Measurements from ENCODE around the gene IL11. TPM values are rescaled to one million over a fixed set of nuclear protein-coding genes. Genes with fewer than 3 reads are reported as not detected.

Gene IL11
- total RNA-seq, 1 donor from 2014 or later: 1.3 TPM

DNA sequence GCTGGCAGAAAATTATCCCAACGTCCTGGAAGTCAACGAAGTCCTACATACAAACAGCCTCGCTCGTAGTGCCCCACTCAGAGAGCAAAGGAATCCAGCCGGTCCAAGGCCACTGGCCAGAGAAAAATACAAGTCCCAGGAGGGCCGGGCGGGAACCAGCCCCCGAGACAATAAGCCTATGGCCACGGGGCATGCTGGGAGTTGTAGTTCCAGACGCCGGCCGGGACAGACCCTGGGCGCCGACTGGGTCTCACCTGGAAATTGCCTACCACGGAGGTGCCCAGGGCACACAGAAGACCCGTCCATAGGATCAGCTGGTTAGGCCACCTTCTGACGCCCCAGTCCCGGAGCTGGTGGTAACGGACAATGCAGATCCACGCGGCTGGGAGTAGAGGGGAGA is 50.5 kb downstream of the IL11 start:
- H3K36me3 ChIP-seq (ENCODE audit: control insufficient read depth, insufficient read depth, low read length): no peaks in the 10 kb centered on the region
- DNase-seq (ENCODE audit: low read depth): no peak
- TF ChIP-seq CTCF (IDR thresholded peaks at IDR 0.05; ENCODE audit: insufficient read depth, low read length, severe bottlenecking): no peak
- H3K27me3 ChIP-seq (ENCODE audit: control insufficient read depth, insufficient read depth, low read length): no peaks in the 10 kb centered on the region
- no peak overlapping the region for H3K4me3 ChIP-seq (ENCODE audit: low read depth, low read length)
- no peak for FAIRE-seq

DNA sequence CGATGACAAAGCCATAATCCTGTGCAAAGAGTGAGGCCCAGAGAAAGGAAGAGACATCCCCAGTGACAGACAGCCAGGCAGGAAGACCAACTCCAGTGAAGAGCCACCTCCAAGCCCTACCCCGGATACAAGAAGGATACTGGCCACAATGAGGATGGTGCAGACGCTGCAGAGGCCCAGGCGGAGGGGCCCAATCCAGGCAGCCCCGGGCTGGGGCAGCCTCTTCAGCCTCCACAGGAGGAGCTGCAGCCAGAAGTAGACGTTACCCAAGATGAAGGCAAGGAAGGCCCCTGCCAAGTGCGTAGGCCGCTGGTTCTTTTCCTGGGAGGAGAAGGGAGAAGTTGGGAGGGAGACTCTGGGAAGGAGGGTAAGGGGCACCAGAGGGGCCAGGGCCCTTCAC is 53.6 kb downstream of the IL11 start:
- TF ChIP-seq CTCF (IDR thresholded peaks at IDR 0.05; ENCODE audit: insufficient read depth, low read length, severe bottlenecking): no peak

DNA sequence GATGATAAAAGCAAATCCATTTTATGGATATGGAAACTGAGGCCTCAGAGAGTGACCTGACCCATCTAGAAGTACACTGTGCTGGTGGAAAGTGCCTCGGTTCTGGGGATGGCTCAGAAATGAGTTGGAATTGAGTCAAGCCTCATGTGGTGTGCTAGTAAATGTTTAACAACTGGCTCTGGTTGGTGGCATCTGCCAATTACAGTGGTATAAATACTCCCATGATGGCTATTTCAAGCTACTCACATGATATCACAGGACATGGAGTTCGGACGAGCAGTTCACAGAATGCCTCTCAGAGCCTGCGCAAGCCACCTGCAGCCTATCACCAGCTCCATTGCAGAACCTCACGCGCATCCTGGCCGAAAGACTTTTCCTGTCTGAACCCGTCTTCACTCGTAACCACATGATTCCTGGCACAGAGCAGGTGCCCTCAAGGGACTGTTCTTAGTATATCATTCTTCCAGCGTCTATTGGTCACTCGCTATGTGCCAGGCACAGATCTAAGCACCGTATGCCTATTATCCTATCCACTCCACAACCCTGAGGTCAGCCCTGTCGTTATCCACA is 54.2 kb downstream of the IL11 start:
- H3K27me3 ChIP-seq (ENCODE audit: control insufficient read depth, insufficient read depth, low read length): no peaks in the 10 kb centered on the region
- no peaks in the 10 kb centered on the region for H3K36me3 ChIP-seq (ENCODE audit: control insufficient read depth, insufficient read depth, low read length)
- FAIRE-seq: peak; percentile 73
- H3K4me3 ChIP-seq (ENCODE audit: low read depth, low read length): no peak overlapping the region
- no peak for TF ChIP-seq CTCF (IDR thresholded peaks at IDR 0.05; ENCODE audit: insufficient read depth, low read length, severe bottlenecking)
- peak; percentile 25 for DNase-seq (ENCODE audit: low read depth)

More for the DNA sequence above, 53.6 kb downstream of the IL11 start:
- no peak for DNase-seq (ENCODE audit: low read depth)
- Histone ChIP-seq H3K27me3 (ENCODE audit: control insufficient read depth, insufficient read depth, low read length) (no peaks in the 10 kb centered on the region), H3K4me3 (ENCODE audit: low read depth, low read length) (no peak overlapping the region), H3K36me3 (ENCODE audit: control insufficient read depth, insufficient read depth, low read length) (no peaks in the 10 kb centered on the region)
- no peak for FAIRE-seq

- no peaks in the 10 kb centered on the region for H3K27me3 ChIP-seq (ENCODE audit: control insufficient read depth, insufficient read depth, low read length)
- FAIRE-seq: no peak
- H3K4me3 ChIP-seq (ENCODE audit: low read depth, low read length): no peak overlapping the region
- no peak for DNase-seq (ENCODE audit: low read depth)
- H3K36me3 ChIP-seq (ENCODE audit: control insufficient read depth, insufficient read depth, low read length): no peaks in the 10 kb centered on the region
- TF ChIP-seq CTCF (IDR thresholded peaks at IDR 0.05; ENCODE audit: insufficient read depth, low read length, severe bottlenecking): no peak
Measured at GRCh38 chr19:55314396-55314795, 55.9 kb downstream of the IL11 start.

Other genes starting within 250 kb of the IL11 start
- 65.0 and 151 TPM in 2 replicates for gene TNNT1, start 221.3 kb downstream of the IL11 start, total RNA-seq
- 0.53 and 1.0 TPM in 2 replicates for gene TNNI3, start 212.7 kb downstream of the IL11 start, total RNA-seq
- 0.53 and 0.77 TPM in 2 replicates for gene DNAAF3, start 203.8 kb downstream of the IL11 start, total RNA-seq
- gene SYT5, start 190.2 kb downstream of the IL11 start, total RNA-seq: 0.13 and 0.26 TPM in 2 replicates
- gene PTPRH, start 161.0 kb downstream of the IL11 start, total RNA-seq: 3.9 and 7.4 TPM in 2 replicates
- 0.53 and 1.4 TPM in 2 replicates for gene TMEM86B, start 141.7 kb downstream of the IL11 start, total RNA-seq
- gene PPP6R1, start 111.4 kb downstream of the IL11 start, total RNA-seq: 15.5 and 27.1 TPM in 2 replicates
- gene HSPBP1, start 90.4 kb downstream of the IL11 start, total RNA-seq: 37.1 and 41.6 TPM in 2 replicates
- 0.51 and 0.53 TPM in 2 replicates for gene BRSK1, start 86.5 kb downstream of the IL11 start, total RNA-seq
- not detected in 2 replicates for gene TMEM150B, start 45.1 kb downstream of the IL11 start, total RNA-seq
- 5.3 and 9.0 TPM in 2 replicates for gene KMT5C, start 30.6 kb downstream of the IL11 start, total RNA-seq
- 0.26 and 0.64 TPM in 2 replicates for gene COX6B2, start 15.7 kb downstream of the IL11 start, total RNA-seq
- gene GARIN5B, start 7.2 kb downstream of the IL11 start, total RNA-seq: not detected in 2 replicates
- gene TMEM190, start 6.4 kb upstream of the IL11 start, total RNA-seq: not detected in 2 replicates
- gene TMEM238, start 13.8 kb upstream of the IL11 start, total RNA-seq: 3.1 and 10.0 TPM in 2 replicates
- gene RPL28, start 15.5 kb upstream of the IL11 start, total RNA-seq: 348 and 603 TPM in 2 replicates
- gene UBE2S, start 37.3 kb upstream of the IL11 start, total RNA-seq: 38.2 and 50.4 TPM in 2 replicates
- not detected in 2 replicates for gene SHISA7, start 72.8 kb upstream of the IL11 start, total RNA-seq
- 33.2 and 33.3 TPM in 2 replicates for gene ISOC2, start 91.2 kb upstream of the IL11 start, total RNA-seq
- gene C19orf85, start 94.3 kb upstream of the IL11 start, total RNA-seq: not detected in 2 replicates
- gene ZNF628, start 106.2 kb upstream of the IL11 start, total RNA-seq: 0.79 and 1.0 TPM in 2 replicates
- 2.4 and 3.5 TPM in 2 replicates for gene NAT14, start 114.7 kb upstream of the IL11 start, total RNA-seq
- gene SSC5D, start 118.0 kb upstream of the IL11 start, total RNA-seq: under 0.01 and 0.26 TPM in 2 replicates
- gene SBK2, start 166.7 kb upstream of the IL11 start, total RNA-seq: not detected in 2 replicates
- not detected in 2 replicates for gene SBK3, start 175.1 kb upstream of the IL11 start, total RNA-seq
- gene ZNF579, start 210.4 kb upstream of the IL11 start, total RNA-seq: 1.8 and 2.2 TPM in 2 replicates
- gene FIZ1, start 229.1 kb upstream of the IL11 start, total RNA-seq: 2.1 and 3.5 TPM in 2 replicates
- gene ZNF524, start 229.8 kb upstream of the IL11 start, total RNA-seq: 18.4 and 19.6 TPM in 2 replicates
- gene ZNF865, start 235.2 kb upstream of the IL11 start, total RNA-seq: 0.53 and 0.64 TPM in 2 replicates